ENCODE results near the gene COPA. TPM values are rescaled to one million over a fixed set of nuclear protein-coding genes. Genes with fewer than 3 reads are reported as not detected.

Gene COPA
- total and polyA plus RNA-seq, 10 of the 15 experiments (the other 5 are each of a cell fraction or from before 2014, with no cell fraction given): 53.7 to 180 (median 123) TPM

DNA sequence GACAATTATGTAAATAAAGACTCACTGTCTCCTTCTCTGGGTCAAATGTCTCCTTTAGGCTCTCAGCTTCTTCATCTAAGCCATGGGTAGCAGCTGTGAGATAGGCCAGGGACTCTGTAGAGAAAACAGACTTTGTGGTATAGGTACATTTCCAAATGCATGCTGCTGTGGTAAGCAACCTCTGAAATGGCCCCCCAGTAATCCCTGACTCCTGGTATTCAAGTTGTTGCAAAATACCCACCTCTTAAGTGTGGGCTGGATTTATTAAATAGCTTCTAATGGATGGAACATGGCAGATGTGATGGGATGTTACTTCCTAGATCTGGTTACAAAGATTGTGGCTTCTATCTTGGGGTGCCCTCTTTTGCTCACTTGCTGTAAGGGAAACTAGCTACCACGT lies 47.0 kb downstream of the COPA start (continued):
- no peak for TF ChIP-seq ZSCAN29 (IDR thresholded peaks at IDR 0.05)
- TF ChIP-seq FOS (IDR thresholded peaks at IDR 0.05; ENCODE audit: borderline replicate concordance, extremely low read depth, insufficient read length): no peak
- TF ChIP-seq, protein P1, sequence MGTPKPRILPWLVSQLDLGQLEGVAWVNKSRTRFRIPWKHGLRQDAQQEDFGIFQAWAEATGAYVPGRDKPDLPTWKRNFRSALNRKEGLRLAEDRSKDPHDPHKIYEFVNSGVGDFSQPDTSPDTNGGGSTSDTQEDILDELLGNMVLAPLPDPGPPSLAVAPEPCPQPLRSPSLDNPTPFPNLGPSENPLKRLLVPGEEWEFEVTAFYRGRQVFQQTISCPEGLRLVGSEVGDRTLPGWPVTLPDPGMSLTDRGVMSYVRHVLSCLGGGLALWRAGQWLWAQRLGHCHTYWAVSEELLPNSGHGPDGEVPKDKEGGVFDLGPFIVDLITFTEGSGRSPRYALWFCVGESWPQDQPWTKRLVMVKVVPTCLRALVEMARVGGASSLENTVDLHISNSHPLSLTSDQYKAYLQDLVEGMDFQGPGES (IDR thresholded peaks at IDR 0.05): no peak

DNA sequence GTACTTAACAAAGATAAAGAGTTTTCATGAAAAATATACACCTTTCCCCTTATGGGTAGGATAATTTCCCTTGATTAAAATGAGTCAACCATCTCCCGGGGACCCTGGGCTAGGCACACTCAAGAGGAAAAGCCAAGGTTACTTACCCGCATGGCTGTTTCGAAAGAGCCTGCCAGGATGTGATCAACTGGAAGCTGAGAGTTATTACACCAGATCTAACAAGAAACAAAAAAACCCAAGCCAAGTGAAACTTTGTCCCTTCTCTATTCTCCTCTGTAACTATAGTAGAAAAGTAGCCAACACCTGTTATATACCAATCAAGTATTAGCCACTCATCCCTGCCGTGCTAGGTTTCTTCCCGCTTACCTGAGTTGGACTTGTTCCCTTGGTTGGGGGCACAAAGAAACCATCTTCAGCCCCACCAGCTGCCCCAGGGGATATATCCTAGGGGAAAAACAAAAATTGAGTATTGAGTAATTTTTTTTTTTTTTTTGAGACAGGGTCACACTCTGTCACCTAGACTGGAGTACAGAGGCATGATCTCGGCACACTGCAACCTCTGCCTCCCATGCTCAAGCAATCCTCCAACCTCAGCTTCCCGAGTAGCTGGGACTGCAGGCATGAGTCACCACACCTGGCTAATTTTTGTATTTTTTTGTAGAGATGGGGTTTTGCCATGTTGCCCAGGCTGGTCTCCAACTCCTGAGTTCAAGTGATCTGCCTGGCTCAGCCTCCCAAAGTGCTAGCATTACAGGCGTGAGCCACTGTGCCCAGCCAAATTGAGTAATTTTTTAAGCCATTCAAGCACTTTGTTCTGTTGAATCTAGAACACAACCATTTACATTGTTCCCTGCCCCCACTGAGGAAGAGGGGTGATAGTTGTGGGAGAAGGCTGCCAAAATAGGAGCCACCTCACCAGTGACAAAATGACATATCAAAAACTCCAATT lies 49.8 kb downstream of the COPA start:
- in situ Hi-C loops (cut with MboI): loop anchor here (5.0 kb wide), 2 partner anchors 101 to 196 kb away; partner anchors contain the start of genes CASQ1 and IGSF8
- no peak overlapping the region for H3K4me2 ChIP-seq (ENCODE audit: control insufficient read depth, insufficient read depth)
- no peak for ATAC-seq
- H3K79me2 ChIP-seq (ENCODE audit: control insufficient read depth, insufficient read depth, low read length): no peaks in the 10 kb centered on the region
- no peaks in the 10 kb centered on the region for H3K27me3 ChIP-seq (replicated peaks in 1 of 2; ENCODE audit: control insufficient read depth in 2 of 2, insufficient read depth in 2 of 2, low read length in 1 of 2)
- no peak for DNase-seq (ENCODE audit: low read depth, low spot score)
- no peaks in the 10 kb centered on the region for H3K9me3 ChIP-seq (replicated peaks; ENCODE audit: control insufficient read depth, insufficient read depth, low read length)
- 81% methylated on average over 8 of the region's 8 CpGs for WGBS (ENCODE audit: insufficient coverage, insufficient replicate concordance, low lambda C conversion rate, missing lambda C conversion rate)
- RAD21 ChIA-PET (ENCODE audit: unreplicated experiment): interaction anchor here (0.6 to 5.5 kb wide), 9 partner anchors 13 to 192 kb away, joined by 3 to 105 read pairs (median 14); partner anchors contain the start of genes CASQ1 and DCAF8
- no peak overlapping the region for H2AFZ ChIP-seq (ENCODE audit: control insufficient read depth, low read depth, low read length)
- no peaks in the 10 kb centered on the region for H3K4me1 ChIP-seq (ENCODE audit: control insufficient read depth, insufficient read depth, low read length)
- FAIRE-seq: no peak
- BruUV-seq (replicated peaks): no TSS peak
- CTCF ChIA-PET: interaction anchor here (0.8 to 10.7 kb wide), 28 partner anchors 10 to 475 kb away, joined by 3 to 231 read pairs (median 15); partner anchors contain the start of genes CASQ1, COPA and NCSTN
- TF ChIP-seq MEF2A (IDR thresholded peaks at IDR 0.05; ENCODE audit: insufficient read depth, low read depth, low read length) (no peak), CREM (IDR thresholded peaks at IDR 0.05; ENCODE audit: low read depth) (no peak), POLR2AphosphoS2 (IDR thresholded peaks at IDR 0.05; ENCODE audit: low read depth, low read length) (no peak), RAD51 (IDR thresholded peaks at IDR 0.05) (no peak), STAT3 (IDR thresholded peaks at IDR 0.05; ENCODE audit: low read depth, low read length) (no peak), MTA2 (IDR thresholded peaks at IDR 0.05; ENCODE audit: low read depth) (no peak), YBX1 (IDR thresholded peaks at IDR 0.05) (no peak), CBX5 (IDR thresholded peaks at IDR 0.05; ENCODE audit: low read depth) (no peak), CBX3 (IDR thresholded peaks at IDR 0.05; ENCODE audit: borderline replicate concordance, low read depth) (no peak)
- TF ChIP-seq, protein P2, sequence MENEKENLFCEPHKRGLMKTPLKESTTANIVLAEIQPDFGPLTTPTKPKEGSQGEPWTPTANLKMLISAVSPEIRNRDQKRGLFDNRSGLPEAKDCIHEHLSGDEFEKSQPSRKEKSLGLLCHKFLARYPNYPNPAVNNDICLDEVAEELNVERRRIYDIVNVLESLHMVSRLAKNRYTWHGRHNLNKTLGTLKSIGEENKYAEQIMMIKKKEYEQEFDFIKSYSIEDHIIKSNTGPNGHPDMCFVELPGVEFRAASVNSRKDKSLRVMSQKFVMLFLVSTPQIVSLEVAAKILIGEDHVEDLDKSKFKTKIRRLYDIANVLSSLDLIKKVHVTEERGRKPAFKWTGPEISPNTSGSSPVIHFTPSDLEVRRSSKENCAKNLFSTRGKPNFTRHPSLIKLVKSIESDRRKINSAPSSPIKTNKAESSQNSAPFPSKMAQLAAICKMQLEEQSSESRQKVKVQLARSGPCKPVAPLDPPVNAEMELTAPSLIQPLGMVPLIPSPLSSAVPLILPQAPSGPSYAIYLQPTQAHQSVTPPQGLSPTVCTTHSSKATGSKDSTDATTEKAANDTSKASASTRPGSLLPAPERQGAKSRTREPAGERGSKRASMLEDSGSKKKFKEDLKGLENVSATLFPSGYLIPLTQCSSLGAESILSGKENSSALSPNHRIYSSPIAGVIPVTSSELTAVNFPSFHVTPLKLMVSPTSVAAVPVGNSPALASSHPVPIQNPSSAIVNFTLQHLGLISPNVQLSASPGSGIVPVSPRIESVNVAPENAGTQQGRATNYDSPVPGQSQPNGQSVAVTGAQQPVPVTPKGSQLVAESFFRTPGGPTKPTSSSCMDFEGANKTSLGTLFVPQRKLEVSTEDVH (IDR thresholded peaks at IDR 0.05; ENCODE audit: low read depth, partially characterized antibody): no peak
- no peak overlapping the region for H3K27ac ChIP-seq (ENCODE audit: control insufficient read depth, insufficient read depth)
- POLR2A ChIA-PET: interaction anchor here (0.6 kb wide), 1 partner anchor 682 kb away, joined by 4 read pairs; no protein-coding TSS in a partner anchor
- H4K20me1 ChIP-seq (ENCODE audit: control insufficient read depth, insufficient read depth): no peaks in the 10 kb centered on the region
- no peak overlapping the region for H3K9ac ChIP-seq (ENCODE audit: control insufficient read depth, insufficient read depth, low read length)
- H3K36me3 ChIP-seq (ENCODE audit: control insufficient read depth in 2 of 2, insufficient read depth in 2 of 2, low read length in 1 of 2): peaks cover 44 to 47% of the 10 kb centered on the region in 2 experiments
- H3K4me3 ChIP-seq: no peak overlapping the region
- intact Hi-C loops (cut with micrococcal nuclease; ENCODE audit: unreplicated experiment): loop anchor here (5.0 kb wide), 1 partner anchor 41 kb away; no protein-coding TSS in a partner anchor
- SMC1A ChIA-PET (ENCODE audit: uncharacterized antibody, unreplicated experiment): interaction anchor here (0.7 to 5.0 kb wide), 11 partner anchors 8 to 190 kb away, joined by 3 to 98 read pairs (median 13); partner anchors contain the start of genes CASQ1 and PEX19

Measured in GM12878 (cell line).